ENCODE data around the gene TBC1D3C.
"Not testable (repeated sequence)": the region's sequence is repeated elsewhere in the genome, so short reads cannot be mapped to it uniquely, and the experiment has no call there.

TBC1D3C gene

DNA sequence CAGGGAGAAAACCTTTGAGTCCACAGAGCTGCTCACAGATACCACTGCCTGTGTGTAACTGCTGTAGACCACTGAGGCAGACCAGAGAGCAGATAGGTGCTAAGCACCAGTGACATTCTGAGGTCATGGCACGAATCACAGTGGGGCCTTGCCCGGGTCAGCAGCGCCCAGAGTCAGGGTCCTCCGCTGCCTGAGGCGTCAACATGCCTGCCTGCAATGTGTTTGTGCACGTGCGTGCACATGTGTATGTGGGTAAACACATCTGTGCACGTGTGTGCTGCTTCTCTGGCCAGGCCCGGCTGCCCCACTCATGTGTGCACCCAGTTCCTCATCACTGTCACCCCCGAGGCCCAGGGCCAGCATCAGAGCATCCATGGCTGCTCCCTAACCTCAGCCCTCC, at the start of gene TBC1D3C:
Gene TBC1D3C (minus strand): TSS at position 101 of the 400 bp plus-strand sequence. CDS start 1,568 bp downstream, outside the sequence.
- not testable (repeated sequence) for H3K4me1 ChIP-seq (ENCODE audit: control insufficient read depth in 5 of 5, insufficient read depth in 5 of 5, low read length in 5 of 5); H3K27me3 ChIP-seq (ENCODE audit: control insufficient read depth in 5 of 5, insufficient read depth in 4 of 5, low read length in 5 of 5); H3K9ac ChIP-seq (ENCODE audit: low read length in 5 of 5); H3K4me3 ChIP-seq (ENCODE audit: low read depth in 1 of 5, low read length in 5 of 5); H3K36me3 ChIP-seq (ENCODE audit: control insufficient read depth in 5 of 5, insufficient read depth in 5 of 5, low read length in 5 of 5); H3K9me3 ChIP-seq (ENCODE audit: control insufficient read depth in 5 of 5, low read length in 5 of 5); H3K27ac ChIP-seq (ENCODE audit: low read depth, low read length)

- not testable (repeated sequence) for H3K27me3 ChIP-seq (ENCODE audit: control insufficient read depth in 5 of 5, insufficient read depth in 4 of 5, low read length in 5 of 5); H3K36me3 ChIP-seq (ENCODE audit: control insufficient read depth in 5 of 5, insufficient read depth in 5 of 5, low read length in 5 of 5); H3K4me3 ChIP-seq (ENCODE audit: low read depth in 1 of 5, low read length in 5 of 5); H3K9ac ChIP-seq (ENCODE audit: low read length in 5 of 5); H3K4me1 ChIP-seq (ENCODE audit: control insufficient read depth in 5 of 5, insufficient read depth in 5 of 5, low read length in 5 of 5); H3K9me3 ChIP-seq (ENCODE audit: control insufficient read depth in 5 of 5, low read length in 5 of 5); H3K27ac ChIP-seq (ENCODE audit: low read depth, low read length)
Observed at GRCh38 chr17:38099262-38099661, 30.8 kb upstream of the TBC1D3C start.

- not testable (repeated sequence) for H3K36me3 ChIP-seq (ENCODE audit: control insufficient read depth in 5 of 5, insufficient read depth in 5 of 5, low read length in 5 of 5); H3K27ac ChIP-seq (ENCODE audit: low read depth, low read length); H3K9ac ChIP-seq (ENCODE audit: low read length in 5 of 5); H3K4me1 ChIP-seq (ENCODE audit: control insufficient read depth in 5 of 5, insufficient read depth in 5 of 5, low read length in 5 of 5); H3K9me3 ChIP-seq (ENCODE audit: control insufficient read depth in 5 of 5, low read length in 5 of 5); H3K27me3 ChIP-seq (ENCODE audit: control insufficient read depth in 5 of 5, insufficient read depth in 4 of 5, low read length in 5 of 5); H3K4me3 ChIP-seq (ENCODE audit: low read depth in 1 of 5, low read length in 5 of 5)
Observed at GRCh38 chr17:38094059-38094694, 25.7 kb upstream of the TBC1D3C start.

DNA sequence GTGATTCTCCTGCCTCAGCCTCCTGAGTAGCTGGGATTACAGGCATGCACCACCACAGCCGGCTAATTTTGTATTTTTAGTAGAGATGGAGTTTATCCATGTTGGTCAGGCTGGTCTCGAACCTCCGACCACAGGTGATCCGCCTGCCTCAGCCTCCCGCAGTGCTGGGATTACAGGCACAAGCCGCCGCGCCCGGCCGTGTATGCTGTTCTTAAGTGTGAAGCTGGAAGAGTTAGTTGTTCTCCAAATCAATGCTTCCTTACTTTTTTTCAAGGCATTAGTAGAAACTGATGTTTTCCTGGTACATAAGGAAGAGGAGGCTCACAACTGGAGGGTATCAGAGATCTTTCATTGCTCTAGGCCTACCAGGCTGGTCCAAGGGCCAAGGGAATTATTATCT, 19.7 kb upstream of the TBC1D3C start:
- not testable (repeated sequence) for H3K27ac ChIP-seq (ENCODE audit: low read depth, low read length); H3K9ac ChIP-seq (ENCODE audit: low read length in 5 of 5); H3K9me3 ChIP-seq (ENCODE audit: control insufficient read depth in 5 of 5, low read length in 5 of 5); H3K27me3 ChIP-seq (ENCODE audit: control insufficient read depth in 5 of 5, insufficient read depth in 4 of 5, low read length in 5 of 5); H3K4me1 ChIP-seq (ENCODE audit: control insufficient read depth in 5 of 5, insufficient read depth in 5 of 5, low read length in 5 of 5); H3K4me3 ChIP-seq (ENCODE audit: low read depth in 1 of 5, low read length in 5 of 5); H3K36me3 ChIP-seq (ENCODE audit: control insufficient read depth in 5 of 5, insufficient read depth in 5 of 5, low read length in 5 of 5)

- H3K4me1 ChIP-seq (ENCODE audit: control insufficient read depth in 5 of 5, insufficient read depth in 5 of 5, low read length in 5 of 5); H3K36me3 ChIP-seq (ENCODE audit: control insufficient read depth in 5 of 5, insufficient read depth in 5 of 5, low read length in 5 of 5): not testable (repeated sequence)
Observed at GRCh38 chr17:38087344-38087743, 18.9 kb upstream of the TBC1D3C start.

More at GRCh38 chr17:38087344-38087743, 18.9 kb upstream of the TBC1D3C start:
- not testable (repeated sequence) for H3K9ac ChIP-seq (ENCODE audit: low read length in 5 of 5); H3K9me3 ChIP-seq (ENCODE audit: control insufficient read depth in 5 of 5, low read length in 5 of 5); H3K4me3 ChIP-seq (ENCODE audit: low read depth in 1 of 5, low read length in 5 of 5); H3K27ac ChIP-seq (ENCODE audit: low read depth, low read length); H3K27me3 ChIP-seq (ENCODE audit: control insufficient read depth in 5 of 5, insufficient read depth in 4 of 5, low read length in 5 of 5)
